Smooth muscle cell (in vitro differentiated cells): ENCODE measurements around the gene BCL11A. TPM values are rescaled to one million over a fixed set of nuclear protein-coding genes. Genes with fewer than 3 reads are reported as not detected.
A peak's percentile ranks its signal among the peaks of the same experiment; 100 is the strongest.

Experiments
- DNase-seq: peaks from one replicate; lab custom pipeline; 2025; ENCODE audit not compliant: unreplicated experiment; lab: John Stamatoyannopoulos, UW
- H2AFZ ChIP-seq: fragments of 200-600 bp; sonication (generic); 2 replicates; pipeline ENCODE4 v1.6.0; 2016; ENCODE audit warnings: antibody characterized with exemption, low read depth, mild to moderate bottlenecking
- H3F3A ChIP-seq: fragments of 200-600 bp; sonication (generic); 2 replicates; pipeline ENCODE4 v1.6.0; 2017; ENCODE audit warnings: antibody characterized with exemption, low read depth
- H3K27ac ChIP-seq: fragments of 200-600 bp; sonication (generic); 2 replicates; pipeline ENCODE4 v1.5.1; 2016; ENCODE audit warnings: low read depth, mild to moderate bottlenecking
- H3K27me3 ChIP-seq: fragments of 200-600 bp; sonication (generic); 2 replicates; pipeline ENCODE4 v1.6.1; 2016; ENCODE audit warnings: low read depth, mild to moderate bottlenecking
- H3K36me3 ChIP-seq: fragments of 200-600 bp; sonication (generic); 2 replicates; pipeline ENCODE4 v1.5.1; 2016; ENCODE audit warnings: low read depth
- H3K4me1 ChIP-seq: fragments of 200-600 bp; sonication (generic); 2 replicates; pipeline ENCODE4 v1.5.1; 2016; ENCODE audit warnings: low read depth
- H3K4me2 ChIP-seq: fragments of 200-600 bp; sonication (generic); 2 replicates; pipeline ENCODE4 v1.6.0; 2016; ENCODE audit warnings: mild to moderate bottlenecking
- H3K4me3 ChIP-seq: fragments of 200-600 bp; sonication (generic); 2 replicates; pipeline ENCODE4 v1.5.1; 2016; ENCODE audit warnings: mild to moderate bottlenecking
- H3K79me2 ChIP-seq: fragments of 200-600 bp; sonication (generic); 2 replicates; pipeline ENCODE4 v1.6.0; 2016; ENCODE audit warnings: low read depth, mild to moderate bottlenecking
- H3K9ac ChIP-seq: fragments of 200-600 bp; sonication (generic); 2 replicates; pipeline ENCODE4 v1.6.0; 2016; ENCODE audit warnings: low read depth
- H3K9me3 ChIP-seq: fragments of 200-600 bp; sonication (generic); replicated peaks from 2 replicates; pipeline ENCODE4 v1.5.1; 2016; ENCODE audit warnings: low read depth
- H4K20me1 ChIP-seq: fragments of 200-600 bp; sonication (generic); 2 replicates; pipeline ENCODE4 v1.6.0; 2016; ENCODE audit warnings: low read depth
- WGBS: methylation state at CpG from one replicate; pipeline ENCODE4 v1.1.7; 2016; ENCODE audit warnings: low lambda C conversion rate; 5-methylcytosine and 5-hydroxymethylcytosine counted together
- polyA plus RNA-seq: library from polyadenylated mRNA; unstranded; fragments of >200 nt; fragmentation: Nextera tagmentation; extraction: Ambion mirVana; gene quantifications from 2 replicates; pipeline ENCODE4 v1.2.1, GENCODE V29; 2016
- total RNA-seq: library from RNA; depleted of rRNA; stranded (reverse); fragments of >200 nt; gene quantifications from 2 replicates; pipeline ENCODE4 v1.2.3, GENCODE V29; 2014
- TF ChIP-seq, protein P1 (sequence below): fragments of 200-600 bp; sonication (generic); IDR thresholded peaks from 2 replicates; pipeline ENCODE4 v1.5.1; 2017; ENCODE audit warnings: borderline replicate concordance, mild to moderate bottlenecking, antibody characterized with exemption; ENCODE audit not compliant: insufficient read depth, poor library complexity, severe bottlenecking

Gene BCL11A
- total RNA-seq (5.2 and 15.8 TPM in 2 replicates), polyA plus RNA-seq (19.8 and 20.0 TPM in 2 replicates)

DNA sequence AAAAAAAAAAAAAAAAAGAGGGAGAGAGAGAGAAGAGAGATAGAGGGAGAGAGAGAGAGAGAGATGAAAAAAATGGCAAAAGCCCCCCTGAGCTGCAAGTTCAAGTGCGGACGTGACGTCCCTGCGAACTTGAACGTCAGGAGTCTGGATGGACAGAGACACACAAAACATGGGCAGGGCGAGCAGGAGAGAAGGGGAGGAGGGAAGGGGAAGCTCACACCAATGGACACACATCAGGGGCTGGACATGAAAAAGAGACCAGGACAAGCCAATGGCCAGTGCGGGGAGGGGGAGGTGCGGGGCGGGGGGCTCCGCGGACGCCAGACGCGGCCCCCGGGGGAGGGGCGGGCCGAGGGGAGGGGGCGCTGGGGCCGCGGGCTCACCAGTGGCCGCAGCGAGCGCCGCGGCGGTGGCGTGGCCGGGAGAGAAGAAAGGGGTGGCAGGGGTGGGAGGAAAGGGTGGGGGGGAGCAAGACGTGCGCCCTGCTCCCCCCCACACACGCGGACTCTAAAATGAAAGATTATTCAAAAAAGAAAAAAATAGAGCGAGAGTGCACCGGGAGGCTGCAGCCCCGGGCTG lies at the start of gene BCL11A:
BCL11A (minus strand) TSS at position 160 of the 579 bp plus-strand sequence. CDS start 384 bp downstream, outside the sequence.
- WGBS = under 1% methylated on average over 8 of the region's 35 CpGs
- Histone ChIP-seq H3K4me1 (peaks cover 37% of the 10 kb centered on the region), H3K27me3 (no peaks in the 10 kb centered on the region), H3K4me2 (peak within 1 kb of the TSS; percentile 97), H4K20me1 (peaks cover 34% of the 10 kb centered on the region), H3K9ac (peak within 1 kb of the TSS; percentile 67), H3K79me2 (peaks cover 44% of the 10 kb centered on the region), H3K27ac (peak within 1 kb of the TSS; percentile 64), H3K9me3 (no peaks in the 10 kb centered on the region), H3K4me3 (peak within 1 kb of the TSS; percentile 74), H3F3A (peaks cover 11% of the 10 kb centered on the region), H3K36me3 (no peaks in the 10 kb centered on the region), H2AFZ (peak within 1 kb of the TSS; percentile 90)
- no peak for DNase-seq
- TF ChIP-seq, protein P1, sequence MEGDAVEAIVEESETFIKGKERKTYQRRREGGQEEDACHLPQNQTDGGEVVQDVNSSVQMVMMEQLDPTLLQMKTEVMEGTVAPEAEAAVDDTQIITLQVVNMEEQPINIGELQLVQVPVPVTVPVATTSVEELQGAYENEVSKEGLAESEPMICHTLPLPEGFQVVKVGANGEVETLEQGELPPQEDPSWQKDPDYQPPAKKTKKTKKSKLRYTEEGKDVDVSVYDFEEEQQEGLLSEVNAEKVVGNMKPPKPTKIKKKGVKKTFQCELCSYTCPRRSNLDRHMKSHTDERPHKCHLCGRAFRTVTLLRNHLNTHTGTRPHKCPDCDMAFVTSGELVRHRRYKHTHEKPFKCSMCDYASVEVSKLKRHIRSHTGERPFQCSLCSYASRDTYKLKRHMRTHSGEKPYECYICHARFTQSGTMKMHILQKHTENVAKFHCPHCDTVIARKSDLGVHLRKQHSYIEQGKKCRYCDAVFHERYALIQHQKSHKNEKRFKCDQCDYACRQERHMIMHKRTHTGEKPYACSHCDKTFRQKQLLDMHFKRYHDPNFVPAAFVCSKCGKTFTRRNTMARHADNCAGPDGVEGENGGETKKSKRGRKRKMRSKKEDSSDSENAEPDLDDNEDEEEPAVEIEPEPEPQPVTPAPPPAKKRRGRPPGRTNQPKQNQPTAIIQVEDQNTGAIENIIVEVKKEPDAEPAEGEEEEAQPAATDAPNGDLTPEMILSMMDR = no peak

DNA sequence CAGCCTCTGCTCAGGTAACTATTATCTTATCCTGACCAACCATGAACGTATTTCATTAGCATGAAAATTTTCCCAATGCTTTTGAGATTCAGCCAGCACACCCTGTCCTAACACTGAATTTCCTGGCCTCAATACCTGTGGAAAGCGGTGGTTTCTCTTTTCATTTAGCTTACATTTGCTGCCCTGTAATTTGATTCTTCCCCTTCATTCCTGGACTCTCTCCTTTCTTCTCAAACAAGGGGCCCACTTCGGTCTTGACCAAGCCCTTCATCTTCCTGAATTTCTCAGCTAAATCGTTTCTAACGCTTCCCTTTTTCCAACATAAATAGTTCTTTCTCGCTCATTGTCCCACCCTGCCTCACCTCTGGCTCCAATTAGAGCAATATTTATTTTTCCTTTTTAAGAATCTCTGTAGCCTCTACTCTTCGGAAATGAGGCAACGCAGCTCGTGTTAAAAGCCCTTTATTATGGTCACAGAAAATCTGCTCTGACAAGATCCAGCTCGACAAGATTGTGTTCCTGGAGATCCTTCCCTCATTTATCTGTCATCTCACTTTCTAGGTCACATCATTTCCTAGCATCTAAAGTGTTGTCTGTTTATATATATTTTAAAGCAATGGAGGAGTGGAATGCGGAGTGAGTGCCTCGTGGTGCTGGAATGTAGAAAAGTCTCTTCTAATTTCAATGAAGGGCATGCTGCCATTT lies 49.5 kb upstream of the BCL11A start:
- Histone ChIP-seq H3K4me1 (no peaks in the 10 kb centered on the region), H4K20me1 (no peaks in the 10 kb centered on the region), H2AFZ (peak overlapping the region; percentile 54), H3K9ac (no peak overlapping the region), H3K4me2 (peak overlapping the region; percentile 61), H3K4me3 (peak overlapping the region; percentile 5), H3K27me3 (no peaks in the 10 kb centered on the region), H3K79me2 (no peaks in the 10 kb centered on the region), H3F3A (no peaks in the 10 kb centered on the region), H3K9me3 (no peaks in the 10 kb centered on the region), H3K27ac (peak overlapping the region; percentile 19), H3K36me3 (no peaks in the 10 kb centered on the region)
- WGBS = 53% methylated on average over 12 of the region's 12 CpGs
- no peak for DNase-seq
- TF ChIP-seq, protein P1 = no peak

DNA sequence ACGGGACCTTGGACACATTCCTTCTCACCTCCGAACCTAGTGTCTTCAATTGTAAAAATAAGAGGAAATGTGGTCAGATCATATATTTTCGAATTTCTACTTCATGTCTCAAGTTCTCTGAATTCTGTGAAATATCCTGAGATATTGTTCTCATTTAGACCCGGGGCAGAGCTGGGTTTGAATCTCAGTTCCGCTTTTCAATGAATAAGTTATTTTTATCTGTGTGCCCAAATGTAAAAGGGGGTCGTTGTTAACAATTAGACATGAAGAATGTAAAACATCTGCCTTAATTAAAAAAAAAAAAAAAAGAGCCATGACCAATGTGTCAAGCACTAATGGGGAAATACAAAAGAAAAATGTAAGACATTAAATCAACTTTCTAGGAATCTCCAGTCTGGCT lies 48.9 kb upstream of the BCL11A start:
- Histone ChIP-seq H3K27ac (no peak overlapping the region), H3F3A (no peaks in the 10 kb centered on the region), H3K4me2 (no peak overlapping the region), H3K36me3 (no peaks in the 10 kb centered on the region), H2AFZ (no peak overlapping the region), H4K20me1 (no peaks in the 10 kb centered on the region), H3K9me3 (no peaks in the 10 kb centered on the region), H3K9ac (no peak overlapping the region), H3K4me3 (no peak overlapping the region), H3K4me1 (no peaks in the 10 kb centered on the region), H3K27me3 (no peaks in the 10 kb centered on the region), H3K79me2 (no peaks in the 10 kb centered on the region)
- TF ChIP-seq, protein P1 = no peak
- DNase-seq = no peak
- WGBS = 91% methylated on average over 6 of the region's 6 CpGs
